GM20000 (cell line): ENCODE results near the gene ESCO1.

Experiments used
- DNase-seq: peaks from one replicate; pipeline ENCODE4 v3.0.0; 2012; ENCODE audit warnings: low spot score
- CTCF ChIP-seq: IDR thresholded peaks from 2 replicates; pipeline ENCODE4 v1.5.1; 2012; ENCODE audit warnings: mild to moderate bottlenecking, control low read depth; ENCODE audit errors: extremely low read depth, missing control alignments

The ESCO1 gene

GRCh38 chr18:21496277-21496835 lies 104.1 kb downstream of the ESCO1 start:
- DNase-seq = no peak
- TF ChIP-seq CTCF = no peak

- no peak for DNase-seq
- TF ChIP-seq CTCF = no peak
These were observed 109.8 kb downstream of the ESCO1 start for GRCh38 chr18:21490748-21491147.

- no peak for DNase-seq
- no peak for TF ChIP-seq CTCF
These were observed 110.5 kb downstream of the ESCO1 start for GRCh38 chr18:21489919-21490495.

- TF ChIP-seq CTCF = peak; percentile 52
- DNase-seq = peak; percentile 56
These were observed 111.3 kb downstream of the ESCO1 start for GRCh38 chr18:21489119-21489750.

GRCh38 chr18:21486905-21487437 lies 113.5 kb downstream of the ESCO1 start:
- TF ChIP-seq CTCF = no peak
- DNase-seq = no peak

- no peak for DNase-seq
These were observed 115.5 kb downstream of the ESCO1 start for GRCh38 chr18:21484851-21485636.

More at GRCh38 chr18:21484851-21485636, 115.5 kb downstream of the ESCO1 start:
- no peak for TF ChIP-seq CTCF
